ENCODE data around the gene HOXD10.

DNA sequence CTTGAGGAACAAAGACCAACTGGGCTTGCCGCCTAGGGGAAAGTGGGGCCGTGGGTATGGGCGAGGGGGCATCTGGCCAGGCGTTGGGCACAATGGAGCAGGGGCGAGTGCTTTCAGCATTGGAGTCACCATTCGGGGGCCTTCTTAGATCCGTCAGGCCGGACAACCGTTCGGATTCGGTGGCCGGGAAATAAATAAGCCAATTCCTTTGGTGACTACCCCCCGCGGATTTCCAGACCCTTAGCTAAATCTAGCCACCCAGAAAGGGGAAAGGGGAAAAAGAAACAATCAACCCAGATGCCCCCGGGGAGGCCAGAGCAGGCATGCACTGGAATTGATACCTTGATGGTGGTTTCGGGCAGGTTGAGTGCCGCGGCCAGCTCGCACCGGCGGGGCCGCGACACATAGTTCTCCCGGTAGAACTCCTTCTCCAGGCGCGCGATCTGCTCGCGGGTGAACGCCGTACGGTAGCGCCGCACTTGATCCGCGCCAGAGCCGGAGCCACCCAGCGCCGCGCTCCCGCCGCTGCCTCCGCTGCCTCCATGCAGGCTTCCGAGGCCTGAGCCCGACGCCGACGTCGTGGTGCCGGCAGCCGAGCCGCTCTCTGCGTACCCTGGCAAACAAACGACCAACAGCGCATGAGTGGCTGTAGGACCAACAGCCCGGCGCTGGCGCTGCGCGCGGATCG lies 34.6 kb upstream of the HOXD10 start:
- TF ChIP-seq, protein P1, sequence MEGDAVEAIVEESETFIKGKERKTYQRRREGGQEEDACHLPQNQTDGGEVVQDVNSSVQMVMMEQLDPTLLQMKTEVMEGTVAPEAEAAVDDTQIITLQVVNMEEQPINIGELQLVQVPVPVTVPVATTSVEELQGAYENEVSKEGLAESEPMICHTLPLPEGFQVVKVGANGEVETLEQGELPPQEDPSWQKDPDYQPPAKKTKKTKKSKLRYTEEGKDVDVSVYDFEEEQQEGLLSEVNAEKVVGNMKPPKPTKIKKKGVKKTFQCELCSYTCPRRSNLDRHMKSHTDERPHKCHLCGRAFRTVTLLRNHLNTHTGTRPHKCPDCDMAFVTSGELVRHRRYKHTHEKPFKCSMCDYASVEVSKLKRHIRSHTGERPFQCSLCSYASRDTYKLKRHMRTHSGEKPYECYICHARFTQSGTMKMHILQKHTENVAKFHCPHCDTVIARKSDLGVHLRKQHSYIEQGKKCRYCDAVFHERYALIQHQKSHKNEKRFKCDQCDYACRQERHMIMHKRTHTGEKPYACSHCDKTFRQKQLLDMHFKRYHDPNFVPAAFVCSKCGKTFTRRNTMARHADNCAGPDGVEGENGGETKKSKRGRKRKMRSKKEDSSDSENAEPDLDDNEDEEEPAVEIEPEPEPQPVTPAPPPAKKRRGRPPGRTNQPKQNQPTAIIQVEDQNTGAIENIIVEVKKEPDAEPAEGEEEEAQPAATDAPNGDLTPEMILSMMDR (IDR thresholded peaks at IDR 0.05; ENCODE audit: low read depth, low read length) = no peak
- TF ChIP-seq POLR2A (IDR thresholded peaks at IDR 0.05; ENCODE audit: extremely low read depth, insufficient read length) = no peak

All from NB4 (cell line).